NCI-H510A (cell line): ENCODE results near the gene KRTAP10-2.

Experiments
- DNase-seq: peaks from one replicate; lab custom pipeline; 2025; lab: John Stamatoyannopoulos, UW

Gene KRTAP10-2

DNA sequence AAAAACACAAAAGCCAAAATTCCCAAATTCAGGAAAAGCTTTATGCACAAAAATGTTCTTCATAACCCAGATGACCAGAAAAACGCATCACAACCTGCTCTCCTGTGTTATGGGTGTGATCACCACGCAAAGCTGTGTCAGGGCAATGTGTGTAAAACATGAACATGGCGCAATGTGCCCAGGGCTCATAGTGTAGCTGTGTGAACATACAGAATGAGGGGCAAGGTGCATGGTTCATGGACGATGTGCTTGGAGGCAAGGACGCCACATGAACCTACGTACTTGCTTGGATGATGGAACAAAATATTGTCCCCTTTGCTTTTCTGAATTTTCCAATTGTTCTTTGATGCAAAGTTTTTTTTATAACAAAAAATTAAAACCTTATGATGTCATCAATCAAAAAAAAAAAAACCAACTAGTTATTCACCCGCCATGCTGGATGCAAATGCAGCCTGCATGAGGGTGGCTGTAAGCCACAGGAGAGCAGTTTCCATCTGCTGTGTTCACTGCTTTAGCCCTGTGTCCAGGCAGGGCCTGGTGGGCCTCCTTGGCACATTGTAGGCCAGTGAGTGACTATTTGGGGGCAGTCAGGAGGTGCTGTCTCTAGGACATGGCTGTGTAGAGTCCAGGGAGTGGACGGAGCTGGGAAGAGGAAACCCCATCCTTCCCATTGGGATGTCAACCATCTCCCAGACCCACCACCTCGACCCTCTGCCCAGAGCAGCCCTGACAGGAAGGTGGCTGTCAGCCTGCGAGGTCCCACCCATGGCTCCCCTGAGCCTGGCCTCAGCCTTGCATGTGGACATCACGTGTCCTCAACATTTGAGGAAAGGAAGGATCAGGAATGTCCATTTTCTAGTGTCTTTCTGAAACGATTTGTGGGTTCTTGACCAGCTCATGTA lies 25.0 kb downstream of the KRTAP10-2 start:
- DNase-seq: no peak

DNA sequence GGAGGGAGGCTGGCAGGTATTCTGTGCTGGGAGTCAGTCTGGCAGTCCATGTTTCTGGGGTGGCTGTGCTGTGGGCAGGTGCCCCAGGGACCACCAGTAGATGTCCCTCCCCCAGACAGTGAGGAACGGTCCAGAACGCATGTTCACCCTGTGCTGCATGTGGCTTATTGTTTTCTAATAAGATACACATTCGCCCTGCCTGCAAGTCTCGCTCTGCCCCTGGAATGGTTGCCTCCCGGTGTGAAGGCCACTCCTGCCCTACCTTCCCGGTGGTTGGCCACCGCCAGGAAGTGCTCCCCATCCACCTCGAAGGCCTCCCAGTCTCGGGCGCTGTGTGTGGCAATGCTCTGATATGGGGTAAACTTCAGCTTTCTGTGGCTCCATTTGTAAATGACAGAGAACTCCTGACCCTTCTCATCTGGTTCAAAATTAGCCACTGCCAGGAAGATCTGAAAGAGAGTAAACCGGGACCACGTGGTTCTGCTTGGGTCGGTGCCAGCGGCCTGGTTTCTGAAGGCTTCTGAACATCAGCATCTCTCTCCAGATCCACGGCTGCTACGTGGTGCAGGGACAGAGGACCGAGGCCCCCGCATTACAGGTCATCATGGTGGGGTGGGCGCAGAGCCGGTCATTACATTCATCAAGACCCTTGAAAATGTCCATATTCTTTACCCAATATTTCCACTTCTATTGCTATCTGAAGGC lies 25.8 kb downstream of the KRTAP10-2 start:
- no peak for DNase-seq

- DNase-seq: no peak
These were observed 26.6 kb downstream of the KRTAP10-2 start for GRCh38 chr21:44524414-44525371.

DNA sequence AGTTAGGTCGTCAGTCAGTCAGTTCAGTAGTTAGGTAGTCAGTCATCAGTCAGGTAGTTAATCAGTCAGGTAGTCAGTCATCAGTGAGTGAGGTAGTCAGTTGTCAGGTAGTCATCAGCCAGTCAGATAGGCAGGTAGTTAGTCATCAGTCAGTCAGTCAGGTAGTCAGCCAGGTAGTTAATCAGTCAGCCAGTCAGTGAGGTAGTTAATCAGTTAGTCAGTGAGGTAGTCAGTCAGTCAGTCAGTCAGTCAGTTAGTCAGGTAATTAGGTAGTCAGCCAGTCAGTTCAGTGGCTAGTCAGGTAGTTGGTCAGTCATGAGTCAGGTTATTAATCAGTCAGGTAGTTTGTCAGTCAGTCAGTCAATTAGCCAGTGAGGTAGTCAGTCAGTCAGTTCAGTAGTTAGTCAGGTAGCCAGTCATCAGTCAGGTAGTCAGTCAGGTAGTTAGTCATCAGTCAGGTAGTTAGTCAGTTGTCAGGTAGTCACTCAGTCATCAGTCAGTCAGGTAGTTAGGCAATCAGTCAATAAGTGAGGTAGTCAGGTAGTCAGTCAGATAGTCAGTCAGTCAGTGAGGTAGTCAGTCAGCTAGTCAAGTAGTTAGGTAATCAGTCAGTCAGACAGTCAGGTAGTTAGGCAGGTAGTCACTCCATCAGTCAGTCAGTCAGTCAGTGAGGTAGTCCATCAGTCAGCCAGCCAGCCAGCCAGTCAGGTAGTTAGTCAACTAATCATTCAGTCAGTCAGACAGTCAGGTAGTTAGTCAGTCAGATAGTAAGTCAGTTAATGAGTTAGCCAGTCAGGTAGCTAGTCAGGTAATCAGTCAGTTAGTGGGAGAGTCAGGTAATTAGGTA lies 27.5 kb downstream of the KRTAP10-2 start:
- DNase-seq: no peak

DNA sequence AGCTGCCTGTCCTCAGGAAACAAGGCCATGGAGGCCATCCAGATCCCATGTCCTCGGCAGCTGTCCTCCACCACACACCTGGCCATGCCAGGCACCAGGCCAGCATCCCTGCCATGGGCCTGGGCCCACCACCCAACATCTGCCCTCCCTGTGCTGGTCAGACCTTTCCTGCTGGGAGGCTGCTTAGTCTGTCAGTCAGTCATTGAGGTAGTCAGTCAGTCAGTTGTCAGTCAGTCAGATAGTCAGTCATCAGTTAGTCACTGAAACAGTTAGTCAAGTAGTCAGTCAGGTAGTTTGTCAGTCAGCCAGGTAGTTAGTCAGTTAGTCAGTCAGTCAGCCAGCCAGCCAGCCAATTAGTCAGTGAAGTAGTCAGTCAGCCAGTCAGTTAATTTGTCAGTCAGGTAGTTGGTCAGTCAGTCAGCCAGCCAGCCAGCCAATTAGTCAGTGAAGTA lies 28.5 kb downstream of the KRTAP10-2 start:
- no peak for DNase-seq

DNA sequence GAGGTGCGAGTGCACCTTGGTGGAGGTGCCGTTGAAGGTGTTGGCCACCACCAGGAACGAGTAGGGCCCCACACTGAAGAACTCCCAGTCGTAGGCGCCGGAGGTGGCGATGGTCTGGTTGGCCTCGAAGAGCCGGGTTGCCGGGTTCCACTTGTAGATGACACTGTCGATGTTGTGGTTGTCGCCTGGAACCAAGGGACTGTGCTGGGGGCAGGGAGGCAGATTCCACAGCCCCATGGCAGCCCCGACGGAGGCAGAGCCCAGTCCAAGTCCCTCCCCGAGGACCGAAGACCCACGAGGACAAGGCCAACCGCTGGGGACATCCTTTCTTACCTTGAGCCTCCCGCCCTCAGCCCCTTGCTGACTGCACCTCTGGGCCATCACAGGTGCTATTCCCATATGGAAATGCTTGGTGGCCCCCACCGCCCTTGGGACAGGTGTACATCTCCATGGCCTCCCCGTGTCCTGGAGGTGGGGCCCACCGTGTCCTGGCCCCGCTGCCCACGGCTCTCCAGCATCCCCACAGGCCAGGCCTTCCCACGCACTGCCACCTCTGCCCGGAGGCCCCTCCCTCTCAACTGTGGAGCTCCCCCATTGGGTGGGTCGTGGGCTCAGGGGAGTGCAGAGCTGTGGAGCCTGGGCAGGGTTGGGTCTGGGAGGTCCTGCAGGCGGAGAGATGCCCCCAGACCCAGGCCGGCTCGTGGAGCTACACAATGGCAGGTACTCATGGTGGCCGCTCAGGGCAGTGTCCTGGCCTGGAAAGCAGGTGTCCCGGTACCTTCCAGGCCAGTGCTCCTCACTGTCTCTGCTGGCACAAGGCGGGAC lies 29.2 kb downstream of the KRTAP10-2 start:
- no peak for DNase-seq

DNA sequence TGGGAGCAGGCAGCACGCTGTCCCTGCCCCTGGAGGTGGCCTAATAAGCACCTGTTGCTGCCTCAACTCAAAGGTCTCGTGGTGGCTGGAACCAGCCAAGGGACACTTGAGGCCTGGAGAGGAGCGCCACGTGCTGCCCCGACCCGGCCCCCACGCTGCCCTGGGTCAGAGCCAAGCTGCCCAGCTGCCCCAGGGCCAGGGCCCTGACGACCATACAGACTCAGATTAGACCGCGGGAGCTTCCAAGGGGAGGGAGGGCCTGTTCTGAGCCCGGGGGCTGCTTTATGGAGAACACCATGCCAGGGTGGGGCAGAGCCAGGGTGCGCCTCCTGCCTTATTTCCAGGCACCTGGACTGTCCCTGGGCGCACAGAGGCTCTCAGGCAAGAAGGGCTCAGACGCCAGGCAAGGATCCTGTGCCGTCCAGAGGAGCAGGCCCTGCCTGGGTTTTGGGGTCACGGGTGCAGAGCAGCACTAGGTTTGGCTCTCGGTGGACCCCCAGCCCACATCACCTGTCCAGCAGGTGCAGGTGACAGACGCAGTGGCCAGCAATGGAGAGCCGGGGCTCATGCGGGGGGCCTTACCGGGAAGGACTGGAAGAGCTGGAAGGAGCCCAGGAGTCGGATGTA lies 29.9 kb downstream of the KRTAP10-2 start:
- no peak for DNase-seq

- no peak for DNase-seq
These were observed 30.7 kb downstream of the KRTAP10-2 start for GRCh38 chr21:44520326-44521300.

GRCh38 chr21:44519346-44520325 lies 31.7 kb downstream of the KRTAP10-2 start:
- no peak for DNase-seq

DNA sequence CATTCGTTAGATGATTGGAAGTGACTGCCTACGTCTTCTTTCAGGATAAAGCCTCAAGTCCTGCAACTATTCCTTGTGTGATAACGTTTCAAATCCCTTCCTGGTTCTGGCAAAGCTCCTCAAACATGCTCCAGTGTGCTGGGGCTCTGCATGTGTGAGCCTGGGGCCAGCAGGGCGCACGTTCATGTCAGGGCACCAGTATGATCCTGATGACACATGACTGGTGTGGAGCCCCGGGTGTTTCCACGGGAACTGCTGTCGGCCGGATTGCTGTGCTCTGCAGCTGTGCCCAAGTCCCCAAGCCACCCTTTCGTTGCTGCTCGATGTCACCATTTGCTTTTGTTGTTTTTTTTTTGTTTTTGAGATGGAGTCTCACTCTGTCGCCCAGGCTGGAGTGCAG lies 32.6 kb downstream of the KRTAP10-2 start:
- no peak for DNase-seq

DNA sequence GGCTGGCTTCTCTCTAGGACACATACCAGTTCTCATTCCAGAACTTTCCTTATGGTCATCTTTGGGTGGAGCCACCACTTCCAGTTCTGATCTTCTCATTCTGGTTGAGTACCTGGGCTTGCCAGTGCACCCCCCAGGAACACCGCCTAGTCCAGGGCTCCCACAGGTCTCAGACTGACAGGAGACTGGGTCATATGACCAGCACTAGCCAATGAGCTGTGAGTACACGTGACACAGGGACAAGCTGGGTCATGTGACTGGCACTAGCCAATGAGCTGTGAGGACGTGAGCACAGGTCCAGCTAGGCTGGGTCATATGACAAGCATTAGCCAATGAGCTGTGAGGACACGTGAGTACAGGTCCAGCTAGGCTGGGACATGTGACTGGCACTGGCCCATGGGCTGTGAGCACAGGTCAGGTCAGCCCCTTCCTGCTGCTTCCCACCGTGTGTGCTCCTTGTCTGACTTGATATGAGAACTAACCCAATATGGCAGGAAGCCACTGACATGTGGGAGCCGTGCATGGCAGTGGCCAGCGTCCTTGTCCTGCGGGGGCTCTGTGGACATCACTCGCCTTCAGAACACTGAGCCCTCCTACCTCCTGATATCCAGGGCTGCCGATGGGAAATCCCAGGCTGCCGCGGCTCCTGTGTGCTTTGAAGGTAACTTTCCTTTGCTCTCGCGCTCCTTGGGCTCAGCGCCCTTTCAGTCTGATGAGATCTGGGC lies 34.0 kb downstream of the KRTAP10-2 start:
- DNase-seq: no peak

DNA sequence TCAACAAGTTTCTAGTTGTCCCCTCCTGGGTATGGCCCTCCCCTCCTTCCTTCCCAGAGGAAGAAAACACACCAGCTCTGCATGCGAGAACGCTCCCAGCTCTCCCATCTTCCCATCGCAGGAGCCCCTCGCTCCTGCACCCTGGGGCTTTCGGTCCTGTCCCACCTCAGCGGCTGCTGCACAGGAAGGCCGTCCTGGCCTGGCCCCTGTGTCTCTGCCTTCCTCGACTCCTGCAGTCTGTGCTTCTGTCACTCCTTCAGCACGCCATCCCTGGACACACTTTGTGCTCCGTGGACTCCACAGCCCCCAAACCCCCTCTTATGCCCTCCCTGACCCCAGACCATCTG lies 34.5 kb downstream of the KRTAP10-2 start:
- no peak for DNase-seq

DNA sequence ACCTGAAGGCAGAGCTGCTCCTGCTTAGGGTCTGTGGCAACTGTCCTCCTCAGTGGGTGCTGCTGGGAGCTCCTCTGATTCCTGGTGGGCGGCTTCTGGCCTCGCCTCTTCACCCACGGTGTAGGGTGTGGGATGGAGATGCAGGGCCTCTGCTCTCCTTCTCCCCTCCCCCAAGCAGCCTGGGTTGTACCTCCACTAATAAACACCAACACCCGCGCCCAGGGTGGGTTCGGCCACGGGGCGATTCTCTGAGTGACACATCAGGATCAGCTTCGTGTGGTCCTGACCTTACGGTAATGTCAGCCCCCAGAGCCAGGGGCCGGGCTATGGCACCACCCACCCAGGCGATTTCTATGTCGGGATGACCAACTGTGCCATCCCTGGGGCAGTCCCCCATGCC lies 35.0 kb downstream of the KRTAP10-2 start:
- no peak for DNase-seq

DNA sequence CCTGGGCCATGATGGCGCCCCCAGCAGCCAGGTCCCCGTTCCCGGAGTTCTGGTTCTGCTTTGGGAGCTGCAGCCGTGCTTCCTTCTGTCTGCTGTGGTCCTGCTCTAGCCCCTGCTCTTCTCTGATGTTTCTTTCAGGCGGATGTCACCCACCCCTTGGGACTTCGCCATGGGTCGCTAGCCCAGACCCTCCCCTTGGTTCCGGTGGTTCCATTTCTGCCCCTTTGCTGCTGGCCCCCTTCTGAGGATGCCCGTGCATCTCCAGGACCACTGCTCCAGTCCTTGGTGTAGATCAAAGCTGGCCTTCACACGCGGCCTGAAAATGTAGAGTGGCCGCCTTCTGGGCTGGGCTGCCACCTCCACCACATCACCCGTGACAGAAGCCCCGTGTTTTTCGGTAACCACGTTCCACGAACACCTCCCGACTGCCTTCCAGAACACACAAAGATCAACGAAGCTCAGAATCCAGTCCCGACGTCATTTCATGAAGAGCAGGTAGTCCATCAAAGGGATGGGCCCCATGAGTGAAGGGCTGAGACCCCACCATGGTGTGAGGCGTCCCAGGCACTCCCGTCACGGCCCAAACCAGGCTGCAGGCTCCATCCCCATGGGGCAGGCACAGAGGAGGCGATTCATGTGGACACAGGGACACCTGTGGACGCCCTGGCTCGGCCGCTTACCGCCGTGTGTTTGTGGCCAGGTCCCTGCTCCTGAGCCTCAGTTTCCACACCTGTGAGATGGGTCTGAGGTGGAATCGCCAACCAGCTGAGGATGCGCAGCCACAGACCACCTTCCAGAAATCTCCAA lies 35.7 kb downstream of the KRTAP10-2 start:
- no peak for DNase-seq

GRCh38 chr21:44514746-44515358 lies 36.5 kb downstream of the KRTAP10-2 start:
- DNase-seq: no peak

DNA sequence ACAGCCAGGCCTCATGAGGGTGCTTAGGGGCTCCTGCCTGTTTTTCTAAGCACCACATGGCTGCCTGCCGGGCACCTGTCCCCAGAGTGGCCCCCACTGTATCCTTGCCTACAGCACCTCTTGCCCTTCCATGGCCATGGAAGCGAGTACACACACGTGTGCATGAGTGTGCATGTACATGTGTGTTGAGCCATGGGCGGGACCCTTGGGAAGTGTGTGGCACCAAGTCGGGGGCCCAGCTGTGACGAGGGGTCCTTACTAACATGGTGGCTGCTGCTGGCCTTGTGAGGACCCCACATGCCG lies 37.1 kb downstream of the KRTAP10-2 start:
- no peak for DNase-seq
